Stomach (tissue), 19 donors: ENCODE data around the gene MRFAP1L1. TPM values are rescaled to one million over a fixed set of nuclear protein-coding genes. Genes with fewer than 3 reads are reported as not detected.
"Not testable (repeated sequence)": the region's sequence is repeated elsewhere in the genome, so short reads cannot be mapped to it uniquely, and the experiment has no call there.

Source experiments
- DNase-seq, 2 donors: peaks; one replicate each; pipeline versions ENCODE4 v3.0.0 to v3.0.0-alpha.2; 2013 to 2019
- H3K27ac ChIP-seq, 5 donors: fragments of 200-600 bp in 4 of 5; sonication (generic) in 4 of 5; one replicate each; pipeline ENCODE4 v1.5.1; 2013 to 2019; ENCODE audit warnings: mild to moderate bottlenecking in 1 of 5, moderate library complexity in 1 of 5
- H3K27me3 ChIP-seq, 3 donors: fragments of 200-600 bp; sonication (generic); one replicate each; pipeline ENCODE4 v1.5.1; 2017 to 2019; ENCODE audit warnings: mixed run types in 1 of 3
- H3K36me3 ChIP-seq, 4 donors: fragments of 200-600 bp; sonication (generic); 1 replicate in 3 of 4; 2 replicates in 1 of 4; pipeline ENCODE4 v1.5.1; 2016 to 2019
- H3K4me1 ChIP-seq, 4 donors: fragments of 200-600 bp; sonication (generic); one replicate each; pipeline ENCODE4 v1.5.1; 2016 to 2019
- H3K4me3 ChIP-seq, 4 donors: fragments of 200-600 bp; sonication (generic) in 3 of 4; one replicate each; pipeline ENCODE4 v1.5.1; 2016 to 2019; ENCODE audit warnings: mild to moderate bottlenecking in 1 of 4
- H3K9me3 ChIP-seq, 4 donors: fragments of 200-600 bp; sonication (generic); one replicate each; pipeline ENCODE4 v1.5.1; 2016 to 2019
- EP300 ChIP-seq: sonication (generic); formaldehyde crosslinking; IDR thresholded peaks from one replicate; pipeline ENCODE4 v1.6.1; 2017; ENCODE audit warnings: antibody characterized with exemption
- POLR2A ChIP-seq, 4 donors: fragments of 450-650 bp; IDR thresholded peaks; one replicate each; pipeline ENCODE4 v1.6.1; 2016; ENCODE audit warnings: antibody characterized with exemption in 4 of 4, control low read depth in 2 of 4, mild to moderate bottlenecking in 1 of 4, moderate library complexity in 1 of 4
- POLR2AphosphoS5 ChIP-seq, 3 donors: sonication (generic); formaldehyde crosslinking; IDR thresholded peaks; one replicate each; pipeline ENCODE4 v1.6.1; 2016; ENCODE audit warnings: antibody characterized with exemption in 3 of 3
- whole genome bisulfite sequencing, 5 donors: extraction: QIAGEN DNeasy Blood & Tissue Kit in 3 of 5; methylation state at CpG; one replicate each; pipeline versions ENCODE4 v1.1.5 to v1.1.7; 2013 to 2018; 5-methylcytosine and 5-hydroxymethylcytosine counted together
- intact Hi-C: fragments of 100-400 bp; cut with DNase I; formaldehyde crosslinking; loops from one replicate; pipeline ENCODE4 v1.15.1; 2023; ENCODE audit warnings: low total_unique reads
- long read RNA-seq, 10 donors: transcript quantifications; one replicate each; lab custom pipeline, GENCODE V29; 2026
- polyA plus RNA-seq, 3 donors: library from polyadenylated mRNA; stranded (reverse); fragments of 200-250 nt; gene quantifications; one replicate each; pipeline ENCODE4 v1.2.3, GENCODE V29; 2013
- total RNA-seq, 5 donors: library from RNA; depleted of rRNA; stranded (reverse); fragments of >200 nt; gene quantifications; one replicate each; pipeline versions ENCODE4 v1.1.0 to v1.2.3, GENCODE V29; 2014 to 2016
- TF ChIP-seq, protein P1 (sequence below), 7 experiments: fragments of 450-650 bp in 4 of 7; fragments of 200-600 bp in 3 of 7; sonication (generic) in 3 of 7; IDR thresholded peaks; one replicate each; pipeline ENCODE4 v1.5.1; 2016 to 2019; ENCODE audit warnings: antibody characterized with exemption in 7 of 7, control low read depth in 2 of 7, mild to moderate bottlenecking in 1 of 7
- donor health status: healthy with polysubstance abuse.
- donor health status: Bipolar disorder and iron deficiency.
- donor health status: healthy.

MRFAP1L1 gene
- total RNA-seq (10 to 100 TPM in 4 of 5 donors, 1 to 10 TPM in 1; 2.3 to 60.7 (median 51.7) TPM), polyA plus RNA-seq (10 to 100 TPM; 54.6 to 61.9 (median 57.3) TPM)
- long read RNA-seq, donor 1, transcript MRFAP1L1-201 (2 exons, 1,593 nt) = major isoform, 12 of 20 reads
- long read RNA-seq, donor 1, transcript MRFAP1L1-202 (1 exons, 2,127 nt) = minor isoform, 8 of 20 reads
- long read RNA-seq, donor 1, partial matches to known transcripts = 0 of 20 reads
- long read RNA-seq, donor 1, other reads (novel, unspliced or antisense) = 0 of 20 reads
- long read RNA-seq, donor 2, transcript MRFAP1L1-201 (2 exons, 1,593 nt) = major isoform, 28 of 37 reads
- long read RNA-seq, donor 2, transcript MRFAP1L1-202 (1 exons, 2,127 nt) = minor isoform, 9 of 37 reads
- long read RNA-seq, donor 2, partial matches to known transcripts = 0 of 37 reads
- long read RNA-seq, donor 2, other reads (novel, unspliced or antisense) = 0 of 37 reads
- long read RNA-seq, donor 3, transcript MRFAP1L1-202 (1 exons, 2,127 nt) = minor isoform, 5 of 20 reads
- long read RNA-seq, donor 3, transcript MRFAP1L1-201 (2 exons, 1,593 nt) = major isoform, 15 of 20 reads
- long read RNA-seq, donor 3, partial matches to known transcripts = 0 of 20 reads
- long read RNA-seq, donor 3, other reads (novel, unspliced or antisense) = 0 of 20 reads
- long read RNA-seq, donor 4, partial matches to known transcripts = 0 of 4 reads
- long read RNA-seq, donor 4, other reads (novel, unspliced or antisense) = 0 of 4 reads
- long read RNA-seq, donor 5, transcript MRFAP1L1-201 (2 exons, 1,593 nt) = major isoform, 28 of 37 reads
- long read RNA-seq, donor 5, transcript MRFAP1L1-202 (1 exons, 2,127 nt) = minor isoform, 9 of 37 reads
- long read RNA-seq, donor 5, partial matches to known transcripts = 0 of 37 reads
- long read RNA-seq, donor 5, other reads (novel, unspliced or antisense) = 0 of 37 reads
- long read RNA-seq, donor 6 = 0 reads
- long read RNA-seq, donor 7, transcript MRFAP1L1-201 (2 exons, 1,593 nt) = major isoform, 22 of 39 reads
- long read RNA-seq, donor 7, transcript MRFAP1L1-202 (1 exons, 2,127 nt) = minor isoform, 17 of 39 reads
- long read RNA-seq, donor 7, partial matches to known transcripts = 0 of 39 reads
- long read RNA-seq, donor 7, other reads (novel, unspliced or antisense) = 0 of 39 reads
- long read RNA-seq, donor 8, transcript MRFAP1L1-202 (1 exons, 2,127 nt) = minor isoform, 10 of 26 reads
- long read RNA-seq, donor 8, transcript MRFAP1L1-201 (2 exons, 1,593 nt) = major isoform, 16 of 26 reads
- long read RNA-seq, donor 8, partial matches to known transcripts = 0 of 26 reads
- long read RNA-seq, donor 8, other reads (novel, unspliced or antisense) = 0 of 26 reads
- long read RNA-seq, donor 9, transcript MRFAP1L1-202 (1 exons, 2,127 nt) = major isoform, 29 of 47 reads
- long read RNA-seq, donor 9, transcript MRFAP1L1-201 (2 exons, 1,593 nt) = minor isoform, 18 of 47 reads
- long read RNA-seq, donor 9, partial matches to known transcripts = 0 of 47 reads
- long read RNA-seq, donor 9, other reads (novel, unspliced or antisense) = 0 of 47 reads
- long read RNA-seq, donor 10, transcript MRFAP1L1-202 (1 exons, 2,127 nt) = minor isoform, 6 of 19 reads
- long read RNA-seq, donor 10, transcript MRFAP1L1-201 (2 exons, 1,593 nt) = major isoform, 13 of 19 reads
- long read RNA-seq, donor 10, partial matches to known transcripts = 0 of 19 reads
- long read RNA-seq, donor 10, other reads (novel, unspliced or antisense) = 0 of 19 reads

DNA sequence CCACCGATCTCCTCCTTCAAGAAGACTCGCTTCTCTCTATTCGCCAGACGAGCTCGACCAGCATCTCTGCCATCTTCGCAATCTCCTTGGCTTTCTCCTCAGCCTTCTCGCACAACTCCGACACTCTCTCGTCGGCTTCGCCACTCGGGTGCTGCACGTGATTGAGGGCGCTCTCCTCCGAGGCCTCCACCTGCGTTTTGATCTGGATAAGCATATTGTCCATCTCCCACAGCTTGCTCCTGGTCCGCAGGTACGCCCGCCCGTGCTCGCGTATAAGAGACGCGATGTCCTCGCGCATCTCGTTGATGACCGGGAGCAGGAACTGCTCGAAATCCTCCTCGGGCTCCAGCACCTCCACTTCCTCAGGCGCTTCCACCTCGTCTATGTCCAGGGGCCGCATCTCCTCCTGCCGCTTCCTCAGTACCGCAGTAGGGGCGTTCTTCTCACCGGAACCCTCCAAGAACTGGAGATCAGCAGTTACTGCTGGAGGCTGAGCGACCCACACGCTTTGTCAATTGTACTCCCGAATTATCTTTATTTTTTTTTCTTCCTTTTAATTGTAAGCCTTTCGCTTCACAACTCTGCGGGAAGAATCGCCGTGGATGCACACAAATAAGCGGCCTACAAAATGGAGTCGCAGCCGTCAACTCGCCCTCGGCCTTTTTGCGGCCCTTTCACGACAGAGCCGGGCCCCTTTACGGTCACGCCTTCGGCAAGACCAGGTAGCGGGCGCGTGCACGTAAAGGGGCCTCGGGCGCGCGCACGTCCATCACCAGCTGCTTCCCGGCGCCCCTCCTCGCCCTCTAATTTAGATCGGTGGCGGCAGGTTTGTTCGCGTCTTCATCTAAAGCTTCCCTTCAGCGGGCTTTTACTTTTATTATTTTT is at the start of gene MRFAP1L1:
TSS of gene MRFAP1L1 (minus strand) at position 636 of the 885 bp plus-strand sequence. CDS start at position 400, 236 bp downstream.
- no peaks in the 10 kb centered on the region for H3K27me3 ChIP-seq
- intact Hi-C loops = no loop called here
- H3K9me3 ChIP-seq = no peaks in the 10 kb centered on the region
- WGBS, 5 donors = 0 to 1% (median 0%) methylated on average over 72 of the region's 72 CpGs
- H3K27ac ChIP-seq = peak within 1 kb of the TSS; percentile 83 to 92 (median 88)
- TF ChIP-seq, protein P1, sequence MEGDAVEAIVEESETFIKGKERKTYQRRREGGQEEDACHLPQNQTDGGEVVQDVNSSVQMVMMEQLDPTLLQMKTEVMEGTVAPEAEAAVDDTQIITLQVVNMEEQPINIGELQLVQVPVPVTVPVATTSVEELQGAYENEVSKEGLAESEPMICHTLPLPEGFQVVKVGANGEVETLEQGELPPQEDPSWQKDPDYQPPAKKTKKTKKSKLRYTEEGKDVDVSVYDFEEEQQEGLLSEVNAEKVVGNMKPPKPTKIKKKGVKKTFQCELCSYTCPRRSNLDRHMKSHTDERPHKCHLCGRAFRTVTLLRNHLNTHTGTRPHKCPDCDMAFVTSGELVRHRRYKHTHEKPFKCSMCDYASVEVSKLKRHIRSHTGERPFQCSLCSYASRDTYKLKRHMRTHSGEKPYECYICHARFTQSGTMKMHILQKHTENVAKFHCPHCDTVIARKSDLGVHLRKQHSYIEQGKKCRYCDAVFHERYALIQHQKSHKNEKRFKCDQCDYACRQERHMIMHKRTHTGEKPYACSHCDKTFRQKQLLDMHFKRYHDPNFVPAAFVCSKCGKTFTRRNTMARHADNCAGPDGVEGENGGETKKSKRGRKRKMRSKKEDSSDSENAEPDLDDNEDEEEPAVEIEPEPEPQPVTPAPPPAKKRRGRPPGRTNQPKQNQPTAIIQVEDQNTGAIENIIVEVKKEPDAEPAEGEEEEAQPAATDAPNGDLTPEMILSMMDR (IDR thresholded peaks at IDR 0.05) = peak in 1 of 7 experiments; percentile 10
- TF ChIP-seq POLR2A (IDR thresholded peaks at IDR 0.05) (no peak), EP300 (no peak), POLR2AphosphoS5 (IDR thresholded peaks at IDR 0.05) (peak; percentile 71 to 93 (median 84))
- peaks cover 25 to 55% (median 46%) of the 10 kb centered on the region in 4 donors for H3K4me1 ChIP-seq
- H3K4me3 ChIP-seq = peak within 1 kb of the TSS; percentile 78 to 95 (median 84)
- H3K36me3 ChIP-seq = peaks cover 0 to 19% (median 12%) of the 10 kb centered on the region in 4 donors
- peak; percentile 98 to 99 for DNase-seq

DNA sequence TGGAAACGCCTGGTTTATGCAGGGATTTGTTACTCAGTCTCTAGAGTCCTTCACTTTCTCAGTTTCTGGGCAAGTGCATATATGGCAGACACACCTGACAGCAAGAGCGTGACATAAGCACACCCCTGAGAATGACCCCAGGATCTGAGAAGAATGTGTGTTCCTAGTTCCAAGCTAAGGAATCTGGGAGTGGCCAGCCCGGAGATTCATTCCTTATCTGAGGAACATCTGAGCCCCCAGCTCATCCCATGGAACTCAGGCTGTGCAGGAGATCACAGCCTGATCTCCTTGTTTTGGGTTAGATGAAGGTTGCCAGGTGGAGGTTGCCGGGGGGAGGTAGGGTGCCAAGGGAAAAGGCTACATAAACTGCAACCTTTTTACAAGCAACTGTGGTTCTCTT is 49.1 kb upstream of the MRFAP1L1 start:
- Histone ChIP-seq H3K27me3 (peaks cover 0 to 7% (median 0%) of the 10 kb centered on the region in 3 donors), H3K36me3 (no peaks in the 10 kb centered on the region), H3K27ac (no peak overlapping the region), H3K4me1 (no peaks in the 10 kb centered on the region), H3K4me3 (no peak overlapping the region), H3K9me3 (no peaks in the 10 kb centered on the region)
- TF ChIP-seq POLR2A (IDR thresholded peaks at IDR 0.05) (no peak), POLR2AphosphoS5 (IDR thresholded peaks at IDR 0.05) (no peak), EP300 (no peak)
- TF ChIP-seq, protein P1 (IDR thresholded peaks at IDR 0.05) = no peak
- no peak for DNase-seq
- intact Hi-C loops = no loop called here
- 68 to 83% (median 75%) methylated on average over 4 of the region's 4 CpGs for WGBS, 5 donors

DNA sequence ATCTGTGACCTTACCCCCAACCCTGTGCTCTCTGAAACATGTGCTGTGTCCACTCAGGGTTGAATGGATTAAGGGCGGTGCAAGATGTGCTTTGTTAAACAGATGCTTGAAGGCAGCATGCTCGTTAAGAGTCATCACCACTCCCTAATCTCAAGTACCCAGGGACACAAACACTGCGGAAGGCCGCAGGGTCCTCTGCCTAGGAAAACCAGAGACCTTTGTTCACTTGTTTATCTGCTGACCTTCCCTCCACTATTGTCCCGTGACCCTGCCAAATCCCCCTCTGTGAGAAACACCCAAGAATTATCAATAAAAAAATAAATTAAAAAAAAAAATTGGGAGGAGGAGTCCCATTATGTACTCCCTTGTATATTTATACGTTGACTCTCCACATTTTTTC is 46.7 kb upstream of the MRFAP1L1 start:
- WGBS, 5 donors = 49 to 77% (median 69%) methylated on average over 2 of the region's 6 CpGs
- peaks cover 3 to 19% (median 8%) of the 10 kb centered on the region in 4 donors for H3K4me1 ChIP-seq
- H3K27ac ChIP-seq, H3K27me3 ChIP-seq, DNase-seq, H3K9me3 ChIP-seq, intact Hi-C loops, H3K36me3 ChIP-seq, H3K4me3 ChIP-seq: not testable (repeated sequence)
